NCI-H146 (cell line): Measurements from ENCODE around the gene PIBF1.

Experiments used
- DNase-seq: peaks from one replicate; lab custom pipeline; 2025; lab: John Stamatoyannopoulos, UW

The PIBF1 gene

GRCh38 chr13:73060251-73061160 lies 278.6 kb downstream of the PIBF1 start:
- DNase-seq, result peak; percentile 44

DNA sequence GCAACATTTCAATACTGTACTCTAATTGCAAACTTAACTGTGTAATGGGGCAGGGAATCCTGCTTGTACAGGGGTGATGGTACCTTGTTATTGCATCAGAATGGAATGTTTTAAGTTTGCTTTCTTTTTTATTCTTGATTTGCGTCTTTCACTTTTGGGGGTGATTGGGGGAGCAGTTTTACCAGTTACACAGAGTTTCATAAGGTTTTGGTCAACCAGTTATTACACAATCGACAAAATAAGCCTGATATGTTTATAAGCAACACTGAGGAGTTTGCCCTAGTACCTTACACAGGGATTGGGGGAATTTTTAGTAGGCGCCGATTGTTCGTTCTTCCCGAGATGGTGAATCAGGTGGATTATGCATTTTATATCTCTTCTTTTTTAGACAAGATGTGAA lies 279.5 kb downstream of the PIBF1 start:
- DNase-seq, result no peak

DNA sequence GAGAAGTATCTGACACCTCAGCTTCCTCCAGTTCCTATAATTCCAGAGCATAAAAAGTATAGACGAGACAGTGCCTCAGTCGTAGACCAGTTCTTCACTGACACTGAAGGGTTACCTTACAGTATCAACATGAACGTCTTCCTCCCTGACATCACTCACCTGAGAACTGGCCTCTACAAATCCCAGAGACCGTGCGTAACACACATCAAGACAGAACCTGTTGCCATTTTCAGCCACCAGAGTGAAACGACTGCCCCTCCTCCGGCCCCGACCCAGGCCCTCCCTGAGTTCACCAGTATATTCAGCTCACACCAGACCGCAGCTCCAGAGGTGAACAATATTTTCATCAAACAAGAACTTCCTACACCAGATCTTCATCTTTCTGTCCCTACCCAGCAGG lies 279.9 kb downstream of the PIBF1 start:
- no peak for DNase-seq

- DNase-seq, result no peak
These were observed 280.5 kb downstream of the PIBF1 start for GRCh38 chr13:73062468-73062867.

GRCh38 chr13:73063166-73063565 lies 281.2 kb downstream of the PIBF1 start:
- DNase-seq, result no peak

DNA sequence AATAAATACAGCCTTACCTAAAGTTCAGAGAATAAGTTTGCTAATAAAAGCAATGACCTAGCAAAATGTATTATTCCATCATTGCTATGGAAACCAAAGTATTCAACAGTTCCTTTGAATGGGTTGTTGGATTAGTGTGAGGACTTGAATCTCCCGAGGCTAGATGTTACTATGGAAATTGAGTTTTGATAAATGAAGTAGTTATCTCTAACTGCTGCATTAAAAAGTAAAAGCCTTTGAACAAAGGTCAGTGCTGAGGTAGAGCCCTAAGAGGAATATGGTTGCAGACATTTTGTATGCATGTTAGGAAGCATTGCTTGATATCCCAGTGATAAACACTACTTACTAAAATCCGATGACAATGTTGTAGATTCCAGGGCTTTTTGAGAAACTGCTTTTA lies 283.1 kb downstream of the PIBF1 start:
- peak; percentile 51 for DNase-seq

GRCh38 chr13:73065665-73066340 lies 283.9 kb downstream of the PIBF1 start:
- DNase-seq, result peak; percentile 62
